NCI-H187 treated with DMSO at 0.1 percent for 48 hours (cell line): ENCODE data around the gene KDELR1.
A peak's percentile ranks its signal among the peaks of the same experiment; 100 is the strongest.

Experiments used
- DNase-seq: peaks from one replicate; lab custom pipeline; 2025; lab: John Stamatoyannopoulos, UW

Gene KDELR1

GRCh38 chr19:48342414-48342738 is 49.0 kb downstream of the KDELR1 start:
- no peak for DNase-seq

GRCh38 chr19:48341515-48342413 is 49.6 kb downstream of the KDELR1 start:
- no peak for DNase-seq

- no peak for DNase-seq
Measured at GRCh38 chr19:48340995-48341394, 50.4 kb downstream of the KDELR1 start.

- DNase-seq = no peak
Measured at GRCh38 chr19:48338802-48339503, 52.4 kb downstream of the KDELR1 start.

GRCh38 chr19:48338253-48338755 is 53.0 kb downstream of the KDELR1 start:
- DNase-seq = no peak

GRCh38 chr19:48333467-48334384 is 57.6 kb downstream of the KDELR1 start:
- DNase-seq = peak; percentile 75

GRCh38 chr19:48332662-48333466 is 58.5 kb downstream of the KDELR1 start:
- peak; percentile 100 for DNase-seq
